NOMO-1 (cell line): ENCODE measurements around the gene DUOX2.
"Not testable (repeated sequence)": the region's sequence is repeated elsewhere in the genome, so short reads cannot be mapped to it uniquely, and the experiment has no call there.

Source experiments
- DNase-seq, 2 experiments: peaks; one replicate each; lab custom pipeline; 2025; ENCODE audit not compliant: unreplicated experiment in 2 of 2; lab: John Stamatoyannopoulos, UW

DUOX2 gene

DNA sequence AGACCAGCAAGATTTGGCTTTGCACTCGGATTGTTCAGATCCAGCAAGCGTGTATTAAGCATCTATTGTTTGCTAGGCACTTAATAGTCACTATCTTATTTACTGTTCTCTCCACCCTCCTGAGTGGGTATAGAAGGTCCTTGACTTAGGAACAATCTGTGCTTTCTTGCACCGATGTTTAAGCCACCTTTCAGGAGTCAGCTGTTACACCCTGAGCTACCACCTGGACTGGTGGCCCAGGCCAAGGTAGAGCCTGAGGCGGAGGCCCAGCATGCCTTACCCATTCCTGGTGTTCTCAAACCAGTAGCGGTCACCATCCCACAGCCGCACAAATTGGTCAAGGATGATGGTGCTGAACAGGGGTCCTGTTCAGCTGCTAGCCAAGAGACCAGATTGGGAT, 25.8 kb upstream of the DUOX2 start:
- DNase-seq: no peak

DNA sequence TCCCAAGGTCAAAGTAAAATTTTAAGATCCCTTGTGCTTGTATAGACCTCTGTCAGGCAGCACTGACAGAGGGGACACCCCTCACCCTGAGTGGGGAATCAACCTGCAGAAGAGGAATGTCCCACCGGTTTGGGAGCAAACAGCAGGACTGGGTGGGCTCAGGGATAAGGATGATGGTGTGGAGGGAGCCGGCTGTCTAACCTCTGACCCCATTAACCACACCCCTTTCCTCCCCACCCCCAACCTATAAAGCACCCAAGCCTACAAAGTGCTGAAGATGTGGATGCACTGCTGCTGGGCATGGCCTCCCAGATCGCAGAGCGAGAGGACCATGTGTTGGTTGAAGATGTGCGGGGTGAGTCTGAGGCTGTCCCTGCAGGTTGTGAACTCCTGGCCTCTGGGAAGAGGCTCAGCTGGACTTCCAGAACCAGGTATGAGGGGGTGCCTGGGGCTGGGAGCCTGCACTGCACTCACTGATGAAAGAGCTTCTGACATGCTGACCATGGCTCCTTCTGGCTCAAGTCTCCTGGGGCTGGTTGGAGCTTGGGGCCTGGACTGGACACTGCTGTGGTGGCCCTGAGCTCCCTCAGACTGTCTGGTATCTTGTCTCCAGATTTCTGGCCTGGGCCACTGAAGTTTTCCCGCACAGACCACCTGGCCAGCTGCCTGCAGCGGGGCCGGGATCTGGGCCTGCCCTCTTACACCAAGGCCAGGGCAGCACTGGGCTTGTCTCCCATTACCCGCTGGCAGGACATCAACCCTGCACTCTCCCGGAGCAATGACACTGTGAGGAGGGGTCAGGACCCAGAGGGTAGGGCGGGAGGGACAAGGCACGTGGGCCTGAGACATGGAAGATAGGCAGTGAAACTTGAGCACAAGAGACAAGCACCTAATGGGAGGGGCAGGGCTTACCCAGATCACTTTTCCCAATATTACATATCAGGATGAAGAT, 25.1 kb upstream of the DUOX2 start:
- no peak for DNase-seq

DNA sequence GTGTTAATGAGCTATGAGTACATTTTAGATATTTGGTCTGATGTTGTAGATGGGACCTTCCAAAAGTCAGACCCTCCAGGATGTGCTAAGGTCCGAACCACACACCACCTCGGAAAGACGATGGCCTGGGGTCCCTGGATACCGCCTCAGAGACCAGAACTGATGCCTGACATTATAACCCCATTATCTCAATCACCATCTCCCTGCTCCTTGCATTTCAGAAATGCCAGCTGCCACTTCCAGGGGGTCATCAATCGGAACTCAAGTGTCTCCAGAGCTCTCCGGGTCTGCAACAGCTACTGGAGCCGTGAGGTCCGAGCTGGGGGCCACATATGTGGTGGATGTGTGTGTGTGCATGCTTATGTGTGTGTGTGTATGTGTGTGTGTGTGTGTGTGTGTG, 23.7 kb upstream of the DUOX2 start:
- DNase-seq: no peak

DNA sequence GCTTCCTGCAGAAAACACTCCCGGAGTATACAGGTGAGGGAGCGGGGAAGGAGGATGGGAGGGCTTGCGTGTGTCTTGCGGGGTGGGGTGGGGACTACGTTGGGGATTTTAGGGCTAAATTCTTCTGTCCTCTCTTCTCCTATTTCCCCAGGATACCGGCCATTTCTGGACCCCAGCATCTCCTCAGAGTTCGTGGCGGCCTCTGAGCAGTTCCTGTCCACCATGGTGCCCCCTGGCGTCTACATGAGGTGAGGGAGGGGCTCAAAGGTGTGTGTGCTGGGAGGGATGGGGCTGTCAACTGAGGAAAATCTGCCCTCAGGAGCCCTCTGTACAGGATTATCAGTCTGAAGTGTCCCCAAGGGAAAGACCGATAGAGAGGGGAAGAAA, 22.4 kb upstream of the DUOX2 start:
- DNase-seq: no peak

DNA sequence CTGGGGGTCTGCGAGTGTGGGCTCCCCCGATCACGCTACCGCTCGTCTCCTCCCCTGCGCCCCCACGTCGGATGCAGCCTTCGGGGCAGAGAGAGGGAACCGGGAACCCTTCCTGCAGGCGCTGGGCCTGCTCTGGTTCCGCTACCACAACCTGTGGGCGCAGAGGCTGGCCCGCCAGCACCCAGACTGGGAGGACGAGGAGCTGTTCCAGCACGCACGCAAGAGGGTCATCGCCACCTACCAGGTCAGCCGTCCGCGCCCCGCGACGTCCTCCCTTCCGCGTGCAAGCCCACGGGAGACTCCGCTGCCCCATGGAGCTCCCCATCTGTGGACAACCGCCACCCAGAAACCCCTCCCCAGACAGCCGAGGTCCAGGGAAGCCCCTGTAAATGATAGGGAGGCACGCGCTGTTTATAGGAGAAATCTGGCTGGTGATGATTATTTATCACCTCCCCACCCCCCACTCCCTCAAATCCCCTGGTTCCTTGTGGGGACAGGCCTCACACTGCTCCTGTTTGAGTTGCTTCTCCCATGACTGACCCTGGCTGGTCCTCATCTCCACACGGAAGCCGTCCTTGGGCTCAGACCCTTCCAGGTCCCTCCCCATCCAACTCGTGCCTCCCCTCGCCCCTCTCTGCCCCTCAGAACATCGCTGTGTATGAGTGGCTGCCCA, 21.9 kb upstream of the DUOX2 start:
- not testable (repeated sequence) for DNase-seq

DNA sequence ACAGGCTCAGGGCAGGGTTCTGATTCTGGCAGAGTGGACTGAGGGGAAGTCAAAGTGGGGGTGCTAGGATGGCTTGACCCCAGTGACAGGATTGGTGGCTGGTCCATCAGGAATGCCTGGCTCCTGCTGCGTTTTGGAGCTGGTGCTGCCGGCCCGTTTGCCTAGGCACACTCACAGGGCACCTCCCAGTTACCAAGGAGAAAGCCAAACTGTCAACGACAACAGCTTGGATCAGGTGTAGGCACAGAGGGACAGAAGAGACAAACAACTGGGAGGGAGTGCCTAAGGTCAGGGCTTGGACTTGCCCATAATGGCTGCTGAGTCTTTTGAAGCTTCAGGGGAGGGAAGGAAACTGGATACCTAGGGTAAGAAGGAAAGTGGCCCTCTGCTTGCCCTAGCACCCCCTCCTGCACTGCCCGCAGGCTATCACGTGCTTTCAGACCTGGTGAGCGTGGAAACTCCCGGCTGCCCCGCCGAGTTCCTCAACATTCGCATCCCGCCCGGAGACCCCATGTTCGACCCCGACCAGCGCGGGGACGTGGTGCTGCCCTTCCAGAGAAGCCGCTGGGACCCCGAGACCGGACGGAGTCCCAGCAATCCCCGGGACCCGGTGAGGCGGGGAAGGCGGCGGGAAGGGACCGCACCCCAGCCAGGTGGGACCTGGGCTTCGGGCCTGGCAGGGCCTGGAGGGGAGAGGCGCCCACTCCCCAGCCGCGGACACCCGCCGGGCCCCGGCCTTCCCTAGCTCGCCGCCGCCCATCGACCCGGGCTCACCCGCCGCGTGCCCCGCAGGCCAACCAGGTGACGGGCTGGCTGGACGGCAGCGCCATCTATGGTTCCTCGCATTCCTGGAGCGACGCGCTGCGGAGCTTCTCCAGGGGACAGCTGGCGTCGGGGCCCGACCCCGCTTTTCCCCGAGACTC, 21.0 kb upstream of the DUOX2 start:
- DNase-seq: no peak

DNA sequence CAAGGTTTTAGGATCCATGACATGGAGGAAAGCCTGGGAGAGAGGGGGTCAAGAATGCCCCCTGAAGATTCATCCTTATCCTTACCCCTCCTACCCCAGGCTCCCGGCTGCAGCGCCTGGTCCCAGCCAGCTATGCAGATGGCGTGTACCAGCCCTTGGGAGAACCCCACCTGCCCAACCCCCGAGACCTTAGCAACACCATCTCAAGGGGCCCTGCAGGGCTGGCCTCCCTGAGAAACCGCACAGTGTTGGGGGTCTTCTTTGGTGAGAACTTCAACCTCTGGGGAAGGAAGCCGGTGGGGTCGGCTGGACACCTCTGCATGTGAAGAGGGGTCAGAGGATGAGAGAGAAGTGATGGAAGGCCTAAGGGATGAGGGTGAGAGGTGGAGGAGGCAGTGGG, 20.1 kb upstream of the DUOX2 start:
- no peak for DNase-seq

DNA sequence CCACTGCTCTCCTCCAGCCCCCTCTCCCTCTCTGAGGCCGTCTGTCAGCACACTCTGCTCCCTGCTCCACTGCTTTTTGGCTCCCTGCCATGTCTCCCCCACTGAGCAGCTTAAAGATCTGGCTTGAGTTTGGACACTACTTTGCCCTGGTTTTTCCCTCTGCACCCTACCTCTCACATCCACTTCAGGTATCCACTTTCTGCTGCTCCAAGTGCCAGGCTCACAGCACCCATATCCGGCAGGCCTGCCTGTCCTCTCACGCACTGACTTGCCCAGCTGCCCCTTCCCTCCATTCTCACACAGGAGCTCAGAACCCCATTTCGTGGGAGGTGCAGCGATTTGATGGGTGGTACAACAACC, 19.6 kb upstream of the DUOX2 start:
- DNase-seq: no peak

DNA sequence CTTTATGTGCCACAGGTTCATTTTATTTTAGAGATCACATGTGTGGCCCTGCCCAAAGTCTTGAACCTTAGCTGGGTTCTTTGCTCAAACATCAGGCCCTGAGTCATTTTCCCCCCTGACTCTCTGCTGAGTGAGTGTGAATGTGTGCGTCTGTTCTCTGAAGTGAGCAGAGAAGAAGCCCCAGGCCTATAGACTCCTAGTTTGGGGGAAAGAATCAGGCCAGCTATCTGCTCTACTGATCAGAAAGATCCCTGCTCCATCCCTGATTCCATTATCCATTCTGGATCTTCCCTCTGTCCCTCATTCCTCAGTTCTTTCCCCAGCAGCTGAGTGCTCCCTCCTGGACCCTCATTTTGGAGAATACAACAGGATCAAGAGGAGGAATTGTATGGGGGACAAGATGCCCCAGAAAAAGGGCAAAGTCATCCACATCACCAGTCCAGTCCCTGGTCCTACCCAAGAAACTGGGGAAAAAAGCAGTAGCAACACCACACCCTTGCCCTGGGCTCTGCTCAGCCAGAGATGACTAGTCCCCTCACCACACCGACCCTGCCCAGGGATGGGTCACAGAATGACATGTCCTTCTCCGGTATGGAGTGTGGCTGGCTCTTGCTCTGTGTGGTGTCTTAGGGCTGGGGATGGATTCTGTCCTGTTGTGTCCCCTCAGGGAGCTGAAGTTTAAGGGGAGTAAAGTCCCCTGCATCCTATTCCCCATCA, 19.0 kb upstream of the DUOX2 start:
- no peak for DNase-seq

DNA sequence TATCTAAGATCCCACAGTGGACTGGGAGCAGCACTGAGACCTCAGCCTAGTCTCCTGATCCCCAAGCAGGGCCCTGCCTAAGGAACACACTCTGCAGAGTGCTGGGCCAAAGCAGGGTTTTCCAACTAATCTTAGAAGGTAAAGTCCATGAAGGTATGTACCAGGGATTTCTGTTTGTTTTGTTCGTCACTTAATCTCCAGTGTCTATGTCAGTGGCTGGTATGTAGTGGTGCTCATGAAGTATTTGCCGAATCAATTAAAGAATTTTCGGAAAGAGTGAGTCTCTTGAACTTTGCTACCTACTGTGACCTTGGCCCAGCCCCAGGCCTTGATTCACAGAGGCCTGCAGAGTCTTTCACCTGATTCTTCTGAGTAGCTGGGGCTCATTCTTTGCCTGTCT, 17.5 kb upstream of the DUOX2 start:
- no peak for DNase-seq

DNA sequence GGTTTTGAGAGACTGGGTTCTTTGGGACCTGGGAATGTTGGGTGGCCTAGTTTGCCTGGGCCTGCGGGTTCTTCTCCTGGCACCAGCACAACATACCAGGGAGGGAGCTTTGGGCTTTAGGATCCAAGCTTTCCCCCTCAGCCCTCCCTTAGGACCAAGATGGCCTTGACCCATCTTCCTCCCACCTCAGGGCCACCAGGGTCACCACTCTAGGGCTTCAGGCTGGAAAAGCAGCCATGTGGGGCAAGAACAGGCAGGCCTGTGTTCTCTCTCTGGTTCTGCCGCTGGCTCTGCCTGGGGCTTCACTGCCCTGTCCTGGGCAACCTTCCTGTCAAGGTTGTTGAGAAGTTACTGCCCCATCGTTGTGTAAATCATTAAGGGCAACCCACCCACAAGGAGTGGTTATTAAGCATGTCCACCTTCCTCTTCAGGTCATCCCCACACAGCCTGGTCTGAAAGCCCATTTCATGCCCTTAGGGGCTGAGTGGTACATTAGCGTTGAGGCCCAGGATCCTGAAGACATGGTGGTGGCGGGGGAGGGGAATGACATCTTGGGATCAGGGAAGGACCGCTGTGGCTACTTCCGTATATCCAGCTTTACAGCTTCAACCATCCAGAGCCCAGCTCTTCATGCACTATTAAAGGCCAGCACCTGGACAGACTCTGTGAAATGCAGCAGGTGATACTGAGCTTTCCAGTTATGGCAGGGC, 16.5 kb upstream of the DUOX2 start:
- DNase-seq: no peak

DNA sequence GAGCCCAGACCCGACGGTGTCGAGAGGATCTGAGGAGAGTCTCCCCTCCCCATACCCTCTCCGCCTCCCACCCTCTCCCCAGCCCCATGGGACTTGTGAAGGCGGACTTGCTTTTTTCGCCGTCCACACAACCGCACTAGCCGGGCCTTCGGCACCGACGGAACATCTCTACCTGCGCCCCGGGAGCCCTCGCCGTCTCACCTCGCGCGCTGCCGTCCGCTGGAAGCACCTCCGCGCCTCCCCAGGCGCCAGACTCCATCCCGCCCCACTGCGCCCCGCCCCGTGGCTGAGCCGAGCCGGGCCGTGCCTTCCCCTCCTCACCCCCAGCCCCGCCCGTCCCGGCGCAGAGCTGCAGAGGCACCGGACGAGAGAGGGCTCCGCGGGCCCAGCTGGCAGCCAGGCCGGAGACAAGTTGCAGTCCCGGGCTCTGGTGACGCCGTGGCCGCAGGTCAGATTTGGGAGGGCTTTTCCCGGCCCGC, 15.7 kb upstream of the DUOX2 start, which contains the start of the genes DUOX1 and DUOXA1:
DUOX1 (plus strand) TSS at position 344 of the 479 bp plus-strand sequence. CDS start 1,973 bp downstream, outside the sequence.
DUOXA1 (minus strand) TSS at position 229 of the 479 bp plus-strand sequence. CDS start 6,865 bp downstream, outside the sequence.
- no peak for DNase-seq

DNA sequence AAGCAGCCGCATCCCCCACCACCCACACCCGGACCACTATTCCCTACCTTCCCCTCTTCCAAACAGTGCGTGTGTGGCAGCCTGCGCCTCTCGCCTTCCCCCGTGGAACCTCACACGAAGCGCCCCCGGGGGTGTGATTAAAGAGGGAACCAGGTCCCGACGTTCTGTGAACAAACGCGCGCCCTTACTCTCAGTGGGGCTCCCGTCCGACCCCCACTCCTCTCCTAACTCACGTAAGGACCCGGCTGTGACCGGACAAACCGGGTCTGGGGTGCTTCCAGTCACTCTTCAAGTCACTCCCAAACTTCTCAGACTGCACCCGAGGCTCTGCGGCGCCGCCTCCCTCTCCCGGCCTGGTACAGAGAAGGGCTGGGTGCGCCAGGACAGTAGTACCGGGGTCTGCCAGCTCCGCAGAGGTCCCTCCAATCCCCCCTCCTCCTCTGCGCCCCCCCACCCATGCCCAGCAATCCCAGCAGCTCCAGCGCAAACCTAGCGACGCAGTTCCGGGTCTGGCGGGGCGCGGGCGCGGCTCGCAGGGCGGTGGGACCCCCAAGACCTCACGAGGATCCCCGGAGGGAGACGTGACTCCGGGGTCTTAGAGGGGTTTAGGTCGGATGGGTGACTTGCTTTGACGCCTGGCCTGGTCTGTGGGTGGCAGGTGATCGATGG, 15.1 kb upstream of the DUOX2 start:
- DNase-seq: no peak

DNA sequence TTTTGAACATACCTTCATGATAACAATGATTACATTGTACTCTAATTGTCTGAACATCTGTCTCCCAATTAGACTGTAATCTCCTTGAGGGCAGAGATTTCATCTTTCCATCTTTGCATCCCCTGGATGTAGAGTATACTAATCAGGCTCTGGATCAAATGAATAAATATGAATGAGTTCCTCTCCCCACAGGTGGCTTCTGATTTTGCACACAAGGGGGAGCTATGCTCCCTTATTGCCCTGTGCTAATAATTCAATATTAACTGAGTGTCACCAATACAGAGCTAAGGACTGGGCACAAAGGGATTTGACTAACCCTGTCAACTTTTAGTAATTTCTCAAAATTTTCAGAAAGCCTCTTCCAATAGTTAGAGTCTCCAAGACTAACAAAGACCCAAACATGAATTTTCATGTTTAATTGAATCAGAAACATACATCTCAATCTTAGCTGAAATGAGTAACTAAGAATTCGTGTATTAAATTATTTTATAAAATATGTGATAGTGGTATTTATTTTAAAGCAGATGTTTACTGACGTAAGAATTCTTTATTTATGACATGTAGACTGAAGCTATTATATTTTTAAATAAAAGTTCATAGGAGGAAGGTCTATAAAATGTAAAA, 12.7 kb upstream of the DUOX2 start:
- DNase-seq: peak in 1 of 2 experiments; percentile 28

DNA sequence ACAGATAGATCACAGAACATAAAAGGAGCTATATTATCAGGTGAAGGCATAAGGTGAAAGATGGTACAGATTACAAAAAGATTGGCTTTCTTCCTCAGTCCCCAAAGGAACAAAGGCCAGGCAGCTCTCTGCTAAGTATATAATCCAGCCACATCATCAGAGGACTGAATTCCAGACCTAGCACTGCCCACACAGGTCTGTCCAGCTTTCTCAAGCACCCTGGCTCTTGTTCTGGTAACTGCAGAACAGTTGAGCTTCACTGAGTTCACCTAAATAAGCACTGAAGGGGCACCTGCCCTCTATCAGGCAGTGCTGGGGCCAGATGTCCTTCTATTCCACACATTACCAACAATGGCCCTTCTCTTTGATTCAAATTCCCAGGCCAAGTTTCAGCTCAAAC, 9.4 kb upstream of the DUOX2 start:
- DNase-seq: no peak

DNA sequence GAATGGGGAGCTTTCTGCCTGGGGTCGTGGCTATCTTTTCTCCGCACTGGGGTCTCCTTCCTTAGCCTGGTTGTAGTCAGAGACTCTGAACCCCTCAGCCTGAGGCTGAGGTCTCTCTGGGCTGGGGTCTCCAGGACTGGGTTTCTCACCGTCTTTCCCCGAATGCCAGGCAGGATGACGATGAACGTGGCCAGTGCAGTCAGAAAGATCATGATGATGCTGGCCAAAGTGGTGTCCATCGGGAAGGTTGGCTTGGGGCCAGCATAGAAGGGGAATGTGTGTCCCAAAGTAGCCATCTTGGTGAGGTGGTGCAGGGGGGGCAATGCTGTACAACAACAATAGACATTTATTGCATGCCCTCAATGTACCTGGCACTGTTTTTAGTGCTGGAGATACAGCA, 8.7 kb upstream of the DUOX2 start:
- DNase-seq: no peak

DNA sequence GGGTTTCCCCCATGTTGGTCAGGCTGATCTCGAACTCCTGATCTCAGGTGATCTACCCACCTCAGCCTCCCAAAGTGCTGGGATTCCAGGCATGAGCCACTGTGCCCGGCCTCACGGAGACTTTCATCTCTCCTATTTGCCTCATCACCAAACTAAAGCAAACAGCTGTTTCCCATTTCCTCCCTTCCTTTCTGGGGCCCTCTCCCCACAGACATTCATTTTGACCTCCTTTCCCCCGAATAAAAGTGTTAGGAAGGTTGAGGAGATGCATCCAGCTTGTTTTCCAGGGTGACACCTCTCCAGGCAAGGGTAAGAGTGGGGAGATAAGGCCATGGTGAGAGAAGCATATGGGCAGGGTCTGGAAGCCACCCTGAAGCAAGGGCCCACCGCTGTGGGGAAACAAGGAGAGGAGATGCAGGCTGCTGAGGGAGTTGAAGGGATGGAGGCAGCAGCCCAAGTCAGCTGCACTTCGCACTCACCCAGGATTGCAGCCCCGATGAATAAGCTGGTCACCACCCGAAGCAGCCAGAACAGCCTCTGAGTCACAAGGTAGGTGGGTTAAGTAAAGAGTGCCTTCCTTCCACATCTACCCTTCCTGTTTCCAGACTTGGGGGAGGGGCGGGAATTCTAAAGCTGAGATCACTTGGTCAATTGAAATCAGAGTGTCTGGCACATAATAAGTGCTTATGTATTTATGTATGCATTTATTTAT, 7.9 kb upstream of the DUOX2 start:
- no peak for DNase-seq

DNA sequence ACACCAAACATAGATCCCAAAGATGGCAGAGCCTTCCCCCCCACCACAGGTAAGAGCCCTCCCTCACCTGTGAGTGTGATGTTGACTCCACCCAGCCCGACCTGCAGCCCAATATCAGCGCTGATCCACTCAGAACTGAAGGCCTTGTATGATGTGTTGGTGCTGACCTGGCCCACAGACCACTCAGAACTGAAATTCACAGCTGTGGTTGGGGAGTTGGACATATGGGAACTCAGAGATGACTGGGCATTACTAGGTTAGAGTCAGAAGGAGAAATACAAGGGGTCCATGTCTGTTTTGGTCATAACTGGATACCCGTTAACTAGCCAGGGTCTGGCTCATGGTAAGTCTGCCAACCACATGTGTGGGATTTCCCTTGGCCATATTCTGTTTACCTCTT, 7.0 kb upstream of the DUOX2 start:
- DNase-seq: no peak
